COR-L47 (cell line): ENCODE results near the gene ANOS1.

ENCODE experiments used
- DNase-seq: peaks from one replicate; lab custom pipeline; 2025; lab: John Stamatoyannopoulos, UW

ANOS1 gene

DNA sequence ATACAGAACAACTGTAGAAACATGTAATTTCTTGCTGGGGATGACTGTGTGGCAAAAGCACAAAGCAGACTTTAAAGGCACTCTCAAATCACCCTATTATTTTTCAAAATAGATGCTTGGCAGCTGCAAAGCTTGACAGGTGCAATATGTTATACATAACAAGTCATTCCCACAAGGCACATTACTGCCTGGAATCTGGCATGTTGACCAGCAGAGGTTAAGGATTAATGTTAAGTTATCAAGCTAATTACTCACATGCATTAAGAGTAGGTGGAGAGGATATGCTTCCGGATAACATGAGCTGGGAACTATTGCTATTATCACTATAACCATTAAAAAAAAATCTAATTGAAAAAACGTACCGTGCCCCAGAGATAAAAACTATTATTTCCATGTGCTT lies 17.8 kb downstream of the ANOS1 start:
- no peak for DNase-seq

DNA sequence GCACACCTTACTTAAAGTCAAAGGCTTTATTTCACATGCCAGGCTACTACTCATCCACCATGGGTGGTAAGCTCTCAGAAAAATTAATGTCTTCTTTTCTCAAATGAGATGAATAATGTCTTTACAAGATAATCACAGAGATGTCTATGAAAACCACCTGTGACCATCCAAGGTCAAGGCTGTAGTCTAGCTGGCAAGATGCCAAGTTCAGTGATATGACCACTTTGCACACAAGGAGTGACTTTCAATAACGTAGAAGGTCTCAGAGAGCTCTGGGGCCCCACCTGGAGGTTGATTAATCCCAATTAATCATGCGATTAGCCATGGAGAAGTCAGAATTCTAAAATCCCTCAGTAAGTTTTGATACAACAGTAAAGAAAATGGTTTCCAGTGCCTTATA lies 20.5 kb downstream of the ANOS1 start:
- DNase-seq = no peak

- DNase-seq = no peak
These were observed 27.8 kb downstream of the ANOS1 start for GRCh38 chrX:8704184-8704583.

GRCh38 chrX:8692871-8693270 lies 39.1 kb downstream of the ANOS1 start:
- no peak for DNase-seq

GRCh38 chrX:8689473-8689872 lies 42.5 kb downstream of the ANOS1 start:
- DNase-seq = no peak

GRCh38 chrX:8688776-8689175 lies 43.2 kb downstream of the ANOS1 start:
- no peak for DNase-seq

DNA sequence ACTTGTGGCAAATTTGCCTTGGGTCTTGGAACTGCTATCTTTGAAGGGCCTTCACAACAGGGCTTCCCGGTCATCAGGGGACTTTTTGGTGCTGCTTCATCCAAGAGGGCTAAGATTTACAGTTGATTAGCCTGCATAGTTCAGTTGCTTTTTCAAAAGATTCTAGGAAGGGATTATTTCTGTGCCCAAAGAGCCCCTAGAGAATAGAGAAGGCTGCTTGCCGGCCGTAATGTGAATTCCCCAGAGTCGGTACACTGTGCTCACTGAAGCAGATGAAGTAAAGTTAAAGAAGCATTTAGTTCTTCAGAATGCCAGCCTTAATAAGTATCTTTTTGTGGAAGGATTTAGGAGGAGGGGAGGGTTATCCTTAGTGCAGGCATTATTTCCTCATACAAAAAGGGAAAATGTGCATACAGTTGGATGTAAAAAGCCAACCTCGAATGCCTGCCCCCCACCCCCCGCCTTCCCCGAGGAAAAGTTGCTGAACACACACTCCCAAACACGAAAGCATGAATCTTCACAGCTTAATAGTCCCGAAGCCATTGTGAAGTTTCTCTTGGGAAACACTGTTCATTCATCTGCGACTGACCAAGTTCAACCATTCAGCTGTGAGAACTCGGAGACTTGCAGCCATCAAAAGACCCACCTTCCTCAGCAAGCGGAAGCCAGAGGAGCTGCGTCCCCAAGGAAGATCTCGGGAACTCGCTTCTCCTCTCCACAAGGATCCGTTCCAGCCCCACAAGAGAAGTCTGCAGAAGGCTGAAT lies 47.6 kb downstream of the ANOS1 start:
- no peak for DNase-seq

DNA sequence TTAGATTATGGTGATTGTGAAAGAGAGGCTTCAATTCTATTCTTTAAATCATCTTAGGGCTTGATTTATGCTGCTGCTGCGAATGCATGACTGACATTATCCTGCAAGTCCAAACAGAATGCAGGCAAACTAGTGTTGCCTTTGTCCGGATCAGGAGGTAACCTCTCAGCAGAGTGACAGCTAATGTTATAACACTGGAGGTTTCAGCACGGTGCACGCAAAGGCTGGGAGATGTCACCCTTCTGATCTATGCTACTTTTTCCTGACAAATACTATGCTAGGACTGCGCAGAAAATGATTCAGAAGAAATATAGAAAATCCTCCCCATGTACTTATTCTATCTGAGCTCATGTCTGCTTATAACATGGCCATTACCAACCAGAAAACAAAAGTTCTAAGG lies 48.2 kb downstream of the ANOS1 start:
- DNase-seq = no peak

- no peak for DNase-seq
These were observed 52.4 kb downstream of the ANOS1 start for GRCh38 chrX:8679550-8679949.

DNA sequence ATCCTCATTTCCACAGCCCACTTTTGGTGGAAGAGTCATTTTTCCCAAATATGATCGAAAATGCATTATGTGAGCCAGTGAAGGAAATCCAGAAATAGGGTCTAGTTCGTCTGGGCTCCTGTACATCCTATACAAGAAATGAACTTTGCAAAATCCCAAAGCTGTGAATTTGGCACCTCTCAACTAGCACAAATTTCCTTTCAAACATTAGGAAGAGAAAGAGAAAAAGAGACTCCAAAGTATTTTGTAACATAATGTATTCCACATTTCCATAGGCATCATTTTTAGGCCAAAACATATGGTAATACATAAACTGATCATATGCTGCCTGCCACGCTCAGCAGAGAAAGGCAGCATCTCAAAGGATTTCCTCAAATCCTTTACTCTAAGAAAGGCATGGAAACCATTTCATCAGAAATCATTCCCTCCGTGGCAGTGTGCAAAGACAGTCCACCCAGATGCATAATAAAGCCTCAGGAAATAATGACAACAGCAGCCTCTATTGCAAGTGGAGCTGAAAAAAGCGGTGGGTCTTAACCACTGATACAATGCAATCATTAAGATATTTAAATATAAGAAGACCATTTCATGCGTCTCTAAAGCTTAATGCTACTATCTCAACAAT lies 56.8 kb downstream of the ANOS1 start:
- DNase-seq = no peak

GRCh38 chrX:8673201-8673600 lies 58.7 kb downstream of the ANOS1 start:
- no peak for DNase-seq

DNA sequence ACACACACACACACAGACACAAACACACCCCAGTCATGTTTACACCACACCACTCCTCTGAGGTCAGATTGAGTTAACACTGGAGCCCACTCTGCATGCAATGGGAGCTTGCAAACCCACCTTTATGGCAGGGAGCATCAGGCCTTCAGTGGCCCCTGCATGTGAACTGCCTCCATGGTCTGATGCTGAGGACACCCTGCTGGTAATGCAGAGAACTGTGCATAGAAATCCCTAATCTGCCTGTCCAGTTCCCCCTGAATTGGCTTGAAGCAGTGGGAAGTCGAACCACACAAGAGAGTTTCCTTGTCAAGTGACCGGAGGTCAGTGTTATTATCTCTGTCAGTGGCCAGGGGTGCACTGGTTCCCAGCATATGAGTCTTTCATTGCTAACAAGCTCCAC lies 59.8 kb downstream of the ANOS1 start:
- DNase-seq = no peak

DNA sequence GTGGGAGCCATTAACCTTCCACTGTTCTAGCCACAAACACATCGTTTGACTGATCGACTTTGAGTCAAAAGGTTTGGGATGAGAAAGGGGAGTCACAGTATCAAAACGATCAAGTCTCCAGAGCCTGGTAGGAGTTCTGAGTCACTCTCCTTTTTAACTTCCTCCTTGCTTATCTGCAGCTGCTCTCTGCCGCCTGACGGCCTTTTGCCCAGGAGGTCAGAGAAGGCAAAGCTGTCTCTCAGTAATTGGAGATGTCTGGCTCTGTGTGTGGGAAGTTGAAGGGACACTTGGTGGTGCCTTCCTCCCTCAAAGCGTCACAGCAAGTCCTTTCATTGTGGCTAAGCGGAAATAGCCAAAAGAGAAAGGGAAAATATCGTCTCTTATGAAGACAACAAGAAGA lies 63.1 kb downstream of the ANOS1 start:
- no peak for DNase-seq

DNA sequence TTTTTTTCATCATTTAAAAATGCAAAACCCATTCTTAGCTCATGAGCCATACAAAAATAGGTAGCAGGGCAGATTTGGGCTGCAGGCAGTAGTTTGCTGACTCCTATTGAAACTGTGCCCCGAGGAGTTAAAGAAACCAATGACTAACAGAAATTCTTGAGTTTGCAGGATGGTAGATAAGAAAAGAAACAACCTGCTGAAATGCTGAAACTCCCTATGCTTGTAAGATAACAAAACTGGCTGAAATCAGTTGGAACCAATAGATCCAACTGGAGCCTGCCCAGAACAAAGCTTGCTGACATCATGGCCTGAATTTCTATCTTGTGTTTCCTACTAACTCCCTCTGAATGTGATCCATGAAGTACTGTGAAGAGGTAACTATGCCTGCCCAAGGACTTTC lies 68.6 kb downstream of the ANOS1 start:
- no peak for DNase-seq

GRCh38 chrX:8657883-8658282 lies 74.1 kb downstream of the ANOS1 start:
- DNase-seq = no peak

DNA sequence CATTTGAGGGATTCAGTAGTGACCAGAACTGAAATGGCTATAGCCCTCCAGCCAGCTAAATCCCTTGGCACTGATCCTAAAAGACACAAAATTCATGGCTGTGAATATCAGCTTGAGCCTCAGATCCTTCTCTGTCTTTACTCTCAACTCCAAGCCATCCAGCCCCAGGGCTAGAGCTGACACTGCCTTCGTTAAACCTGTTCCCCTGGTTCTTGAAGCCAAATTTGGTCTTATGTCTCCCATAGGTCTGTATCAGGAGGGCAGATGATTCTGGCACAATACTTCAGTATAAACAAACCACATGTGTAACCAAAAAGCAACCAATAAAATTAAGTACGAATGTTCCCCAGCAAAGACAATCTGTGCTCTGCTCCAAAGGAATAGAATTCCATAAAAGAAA lies 78.0 kb downstream of the ANOS1 start:
- no peak for DNase-seq

DNA sequence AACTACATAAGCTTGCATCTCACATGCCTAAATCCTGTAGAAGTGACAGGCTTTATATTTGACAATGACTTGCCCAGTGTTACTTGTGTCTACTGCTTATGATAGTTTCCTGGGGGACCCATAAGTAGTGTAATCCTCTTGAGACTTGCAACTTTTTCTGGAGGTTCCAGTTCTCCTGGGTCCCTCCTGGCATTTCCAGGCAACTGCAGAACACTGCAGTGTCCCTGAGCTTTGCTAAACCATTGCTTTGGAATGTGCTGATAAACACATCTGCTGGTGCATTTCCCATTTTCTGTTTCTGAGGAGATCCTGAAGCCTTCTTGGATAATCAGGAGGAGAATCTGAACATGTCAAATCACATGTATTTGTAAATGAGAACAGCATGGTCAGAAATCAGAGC lies 82.0 kb downstream of the ANOS1 start:
- DNase-seq = no peak

DNA sequence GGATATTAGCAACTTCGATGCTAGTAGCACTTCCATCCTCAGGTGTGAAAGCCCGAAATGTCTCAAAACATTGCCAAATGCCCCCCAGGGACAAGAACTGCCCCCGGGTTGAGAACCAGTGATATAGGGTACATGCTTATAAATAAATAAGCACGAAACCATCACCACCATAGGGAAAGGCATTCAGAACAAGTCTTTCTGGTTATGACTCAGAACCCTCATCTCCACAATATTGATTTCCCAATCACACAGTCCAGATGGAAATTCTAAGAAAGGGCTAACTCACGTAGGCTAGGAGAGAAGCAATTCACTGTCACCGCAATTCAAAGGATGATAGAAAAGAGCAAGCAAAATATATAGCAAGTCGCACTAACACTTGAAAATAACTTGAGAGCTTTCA lies 84.8 kb downstream of the ANOS1 start:
- DNase-seq = no peak

DNA sequence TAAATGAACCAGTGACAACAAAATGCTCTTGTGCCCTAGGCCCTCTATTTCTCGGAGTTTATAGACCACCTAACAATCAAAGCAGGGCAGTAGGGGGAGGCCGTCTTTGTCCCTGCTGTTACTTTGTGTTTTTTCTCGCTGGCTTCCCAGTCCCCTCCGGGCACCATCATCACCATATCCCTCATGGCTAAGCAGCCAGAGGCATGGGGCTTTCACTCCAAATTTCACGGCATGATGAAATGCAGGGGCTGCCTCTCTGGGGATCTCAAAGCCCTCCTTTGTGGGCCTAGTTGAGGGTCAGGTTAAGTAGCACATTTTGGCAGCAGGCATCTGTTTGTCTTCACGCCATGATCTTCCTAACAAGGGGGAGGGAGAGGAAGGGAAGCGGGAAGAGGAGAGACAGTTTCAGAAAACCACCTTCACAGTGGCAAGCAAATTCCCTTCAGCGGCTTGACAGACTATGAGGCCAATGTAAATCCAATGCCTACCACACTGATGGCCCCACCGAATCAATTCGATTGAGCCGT lies 91.9 kb downstream of the ANOS1 start:
- no peak for DNase-seq

- no peak for DNase-seq
These were observed 95.4 kb downstream of the ANOS1 start for GRCh38 chrX:8636497-8636896.

GRCh38 chrX:8635812-8636211 lies 96.1 kb downstream of the ANOS1 start:
- DNase-seq = no peak

DNA sequence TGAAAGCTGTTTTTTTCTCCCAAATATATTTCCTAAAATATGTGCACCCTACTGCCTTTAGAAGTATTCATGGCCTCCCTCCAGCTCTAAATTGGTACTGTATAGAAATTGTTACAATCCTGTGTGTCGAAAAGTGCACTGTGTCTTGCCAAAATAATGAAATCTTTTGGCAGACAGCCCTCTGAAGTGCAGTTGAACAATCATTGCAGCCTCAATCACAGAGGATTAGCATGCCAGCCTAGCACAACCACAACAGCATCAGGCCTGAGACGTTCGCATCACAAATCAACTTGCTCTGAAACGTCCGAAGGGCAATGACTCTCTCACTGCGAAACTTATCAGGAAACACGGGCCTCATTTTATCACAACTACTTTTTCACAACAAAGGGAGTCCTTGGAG lies 99.0 kb downstream of the ANOS1 start:
- no peak for DNase-seq

- DNase-seq = no peak
These were observed 102.1 kb downstream of the ANOS1 start for GRCh38 chrX:8629871-8630270.

DNA sequence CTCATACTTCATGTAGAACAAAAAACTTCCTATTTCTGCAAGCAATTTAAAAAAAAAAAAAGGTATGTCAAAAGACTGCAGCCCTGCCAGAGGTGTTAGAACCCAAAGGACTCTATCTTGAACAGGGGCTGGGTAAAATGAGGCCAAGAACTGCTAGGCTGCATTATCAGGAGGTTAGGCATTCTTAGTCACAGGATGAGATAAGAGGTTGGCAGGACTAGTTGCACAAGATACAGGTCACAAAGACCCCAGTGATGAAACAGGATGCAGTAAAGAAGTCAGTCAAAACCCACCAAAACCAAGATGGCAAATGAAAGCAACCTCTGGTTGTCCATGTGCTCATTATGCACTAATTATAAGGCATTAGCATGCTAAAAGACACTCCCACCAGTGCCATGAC lies 104.1 kb downstream of the ANOS1 start:
- no peak for DNase-seq
